GM13976 (cell line): ENCODE results near the gene DAAM2.

Source experiments
- DNase-seq: peaks from one replicate; pipeline ENCODE4 v3.0.0; 2012; ENCODE audit warnings: low spot score
- CTCF ChIP-seq: IDR thresholded peaks from 2 replicates; pipeline ENCODE4 v1.5.1; 2012; ENCODE audit warnings: borderline replicate concordance, mild to moderate bottlenecking; ENCODE audit not compliant: insufficient read depth; ENCODE audit errors: extremely low read depth, missing control alignments, control extremely low read depth
- in situ Hi-C: fragments of 300-500 bp; cut with MboI; formaldehyde crosslinking; loops from one replicate; pipeline ENCODE4 v1.12.0; 2022; ENCODE audit warnings: low sequenced_read_pairs, mixed read lengths, inconsistent platforms; ENCODE audit not compliant: unreplicated experiment

The DAAM2 gene

GRCh38 chr6:39830444-39830843, 38.3 kb downstream of the DAAM2 start:
- in situ Hi-C loops, result no loop called here
- no peak for TF ChIP-seq CTCF
- DNase-seq, result no peak

GRCh38 chr6:39831701-39832100, 39.5 kb downstream of the DAAM2 start:
- in situ Hi-C loops, result no loop called here
- DNase-seq, result no peak
- TF ChIP-seq CTCF, result no peak

- no peak for TF ChIP-seq CTCF
- in situ Hi-C loops, result no loop called here
- DNase-seq, result no peak
These were observed 42.1 kb downstream of the DAAM2 start for GRCh38 chr6:39834278-39834677.

- no peak for TF ChIP-seq CTCF
- DNase-seq, result no peak
- in situ Hi-C loops, result no loop called here
These were observed 42.7 kb downstream of the DAAM2 start for GRCh38 chr6:39834866-39835265.

- no peak for TF ChIP-seq CTCF
- no peak for DNase-seq
- in situ Hi-C loops, result no loop called here
These were observed 43.7 kb downstream of the DAAM2 start for GRCh38 chr6:39835821-39836295.

- no peak for TF ChIP-seq CTCF
- in situ Hi-C loops, result no loop called here
- DNase-seq, result no peak
These were observed 44.4 kb downstream of the DAAM2 start for GRCh38 chr6:39836606-39837005.

- DNase-seq, result no peak
- in situ Hi-C loops, result no loop called here
- TF ChIP-seq CTCF, result no peak
These were observed 47.3 kb downstream of the DAAM2 start for GRCh38 chr6:39839445-39839844.
